PC-9 (cell line): ENCODE measurements around the gene KPNB1. TPM values are rescaled to one million over a fixed set of nuclear protein-coding genes. Genes with fewer than 3 reads are reported as not detected.

Experiments used
- BruUV-seq: library from RNA; stranded (reverse); fragments of 400-500 nt; replicated peaks from 2 replicates; lab custom pipeline; 2021; lab: Mats Ljungman, UMichigan
- CTCF ChIA-PET: fragments of 300-600 bp; sonication (Branson Sonifier 250); formaldehyde crosslinking; loops from one replicate; lab custom pipeline; 2022; ENCODE audit warnings: antibody characterized with exemption; lab: Charles Lee
- POLR2A ChIA-PET: fragments of 300-600 bp; sonication (Branson Sonifier 250); formaldehyde crosslinking; loops from one replicate; lab custom pipeline; 2022; ENCODE audit warnings: antibody characterized with exemption; ENCODE audit not compliant: unreplicated experiment; lab: Charles Lee
- DNase-seq, 2 experiments: peaks; one replicate each; pipeline versions ENCODE4 v3.0.0 to v3.0.0-alpha.2; 2015 to 2022; ENCODE audit warnings: mixed read lengths in 1 of 2
- H2AFZ ChIP-seq: fragments of 200-600 bp; sonication (generic); 2 replicates; pipeline ENCODE4 v1.8.1; 2017; ENCODE audit warnings: antibody characterized with exemption
- H3F3A ChIP-seq: fragments of 200-600 bp; sonication (generic); 2 replicates; pipeline ENCODE4 v1.8.1; 2017; ENCODE audit warnings: antibody characterized with exemption, mild to moderate bottlenecking, low read depth; ENCODE audit not compliant: insufficient read depth
- H3K27ac ChIP-seq: fragments of 200-600 bp; sonication (generic); 2 replicates; pipeline ENCODE4 v1.6.1; 2016; ENCODE audit warnings: mixed run types
- H3K27me3 ChIP-seq: fragments of 200-600 bp; sonication (generic); 2 replicates; pipeline ENCODE4 v1.6.1; 2016; ENCODE audit warnings: low read depth, mixed run types; ENCODE audit not compliant: insufficient read depth
- H3K36me3 ChIP-seq: fragments of 200-600 bp; sonication (generic); 2 replicates; pipeline ENCODE4 v1.6.1; 2016; ENCODE audit warnings: low read depth, mixed run types
- H3K4me1 ChIP-seq: fragments of 200-600 bp; sonication (generic); replicated peaks from 2 replicates; pipeline ENCODE4 v1.6.1; 2016; ENCODE audit warnings: mixed run types; ENCODE audit not compliant: insufficient read depth
- H3K4me2 ChIP-seq: fragments of 200-600 bp; sonication (generic); 2 replicates; pipeline ENCODE4 v1.6.1; 2017; ENCODE audit warnings: mixed run types
- H3K4me3 ChIP-seq: fragments of 200-600 bp; sonication (generic); 2 replicates; pipeline ENCODE4 v1.6.1; 2016; ENCODE audit warnings: mixed run types
- H3K79me2 ChIP-seq: fragments of 200-600 bp; sonication (generic); 2 replicates; pipeline ENCODE4 v1.6.1; 2017; ENCODE audit warnings: low read depth, mixed run types
- H3K9me2 ChIP-seq: fragments of 200-600 bp; sonication (generic); 2 replicates; pipeline ENCODE4 v1.8.1; 2017; ENCODE audit warnings: mild to moderate bottlenecking; ENCODE audit not compliant: insufficient read depth
- H3K9me3 ChIP-seq: fragments of 200-600 bp; sonication (generic); 2 replicates; pipeline ENCODE4 v1.8.1; 2016; ENCODE audit warnings: low read depth; ENCODE audit not compliant: insufficient read depth
- H4K20me1 ChIP-seq: fragments of 200-600 bp; sonication (generic); 2 replicates; pipeline ENCODE4 v1.8.1; 2017; ENCODE audit not compliant: insufficient read depth
- EZH2 ChIP-seq: fragments of 200-600 bp; sonication (generic); IDR thresholded peaks from 2 replicates; pipeline ENCODE4 v1.8.0; 2017; ENCODE audit warnings: antibody characterized with exemption, low read depth
- intact Hi-C: fragments of 100-400 bp; cut with micrococcal nuclease; formaldehyde crosslinking; loops from one replicate; pipeline ENCODE4 v1.10.0; 2022; ENCODE audit not compliant: unreplicated experiment
- total RNA-seq: library from RNA; stranded (reverse); gene quantifications from 2 replicates; pipeline ENCODE4 v1.2.3, GENCODE V29; 2021
- TF ChIP-seq, protein P1 (sequence below): fragments of 200-600 bp; sonication (generic); conservative IDR thresholded peaks from 2 replicates; pipeline ENCODE4 v1.6.1; 2017; ENCODE audit warnings: mixed run types, antibody characterized with exemption, mild to moderate bottlenecking, moderate library complexity

Gene KPNB1
- total RNA-seq, 1 experiment from 2014 or later, result 306 TPM

DNA sequence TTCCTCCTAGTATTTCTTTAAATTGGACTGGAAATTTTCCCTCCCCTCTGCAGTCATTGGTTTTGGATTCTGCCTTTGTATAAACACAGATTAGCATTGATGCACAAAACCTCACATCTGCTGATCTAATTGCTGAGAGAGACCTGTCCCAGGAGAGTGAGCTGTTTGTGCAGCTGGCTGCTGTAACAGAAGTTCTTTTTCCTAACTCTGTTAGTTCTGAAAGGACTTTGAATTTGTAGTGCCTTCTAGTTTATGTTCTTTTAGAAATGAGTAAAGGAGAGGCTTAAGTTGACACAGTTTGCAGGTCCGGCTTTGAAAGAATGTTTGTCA, 45.2 kb upstream of the KPNB1 start:
- intact Hi-C loops, result no loop called here
- H3K9me2 ChIP-seq, result no peaks in the 10 kb centered on the region
- ChIA-PET POLR2A (interaction anchor here (0.6 kb wide), 1 partner anchor 227 kb away, joined by 6 read pairs; the partner anchor contains the start of gene MRPL10), CTCF (no interaction called here)
- H2AFZ ChIP-seq, result no peak overlapping the region
- H3K4me3 ChIP-seq, result no peak overlapping the region
- DNase-seq, result no peak
- no peaks in the 10 kb centered on the region for H3K9me3 ChIP-seq
- peak overlapping the region; percentile 4; the same call in 1 of the 2 replicates for H3K27ac ChIP-seq
- no TSS peak for BruUV-seq
- no peaks in the 10 kb centered on the region for H3K27me3 ChIP-seq
- no peak overlapping the region for H3K4me2 ChIP-seq
- H3K36me3 ChIP-seq, result peaks cover 65% of the 10 kb centered on the region
- H3K79me2 ChIP-seq, result 0 out of 2 replicates have a peak, but pooled peaks cover 3% of the 10 kb centered on the region
- TF ChIP-seq EZH2, result no peak
- TF ChIP-seq, protein P1, sequence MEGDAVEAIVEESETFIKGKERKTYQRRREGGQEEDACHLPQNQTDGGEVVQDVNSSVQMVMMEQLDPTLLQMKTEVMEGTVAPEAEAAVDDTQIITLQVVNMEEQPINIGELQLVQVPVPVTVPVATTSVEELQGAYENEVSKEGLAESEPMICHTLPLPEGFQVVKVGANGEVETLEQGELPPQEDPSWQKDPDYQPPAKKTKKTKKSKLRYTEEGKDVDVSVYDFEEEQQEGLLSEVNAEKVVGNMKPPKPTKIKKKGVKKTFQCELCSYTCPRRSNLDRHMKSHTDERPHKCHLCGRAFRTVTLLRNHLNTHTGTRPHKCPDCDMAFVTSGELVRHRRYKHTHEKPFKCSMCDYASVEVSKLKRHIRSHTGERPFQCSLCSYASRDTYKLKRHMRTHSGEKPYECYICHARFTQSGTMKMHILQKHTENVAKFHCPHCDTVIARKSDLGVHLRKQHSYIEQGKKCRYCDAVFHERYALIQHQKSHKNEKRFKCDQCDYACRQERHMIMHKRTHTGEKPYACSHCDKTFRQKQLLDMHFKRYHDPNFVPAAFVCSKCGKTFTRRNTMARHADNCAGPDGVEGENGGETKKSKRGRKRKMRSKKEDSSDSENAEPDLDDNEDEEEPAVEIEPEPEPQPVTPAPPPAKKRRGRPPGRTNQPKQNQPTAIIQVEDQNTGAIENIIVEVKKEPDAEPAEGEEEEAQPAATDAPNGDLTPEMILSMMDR, result no peak
- H3F3A ChIP-seq, result peaks cover 78% of the 10 kb centered on the region
- peaks cover 11% of the 10 kb centered on the region; the same call in 1 of the 2 replicates for H4K20me1 ChIP-seq
- peaks cover 4% of the 10 kb centered on the region; the same call in 1 of the 2 replicates for H3K4me1 ChIP-seq

DNA sequence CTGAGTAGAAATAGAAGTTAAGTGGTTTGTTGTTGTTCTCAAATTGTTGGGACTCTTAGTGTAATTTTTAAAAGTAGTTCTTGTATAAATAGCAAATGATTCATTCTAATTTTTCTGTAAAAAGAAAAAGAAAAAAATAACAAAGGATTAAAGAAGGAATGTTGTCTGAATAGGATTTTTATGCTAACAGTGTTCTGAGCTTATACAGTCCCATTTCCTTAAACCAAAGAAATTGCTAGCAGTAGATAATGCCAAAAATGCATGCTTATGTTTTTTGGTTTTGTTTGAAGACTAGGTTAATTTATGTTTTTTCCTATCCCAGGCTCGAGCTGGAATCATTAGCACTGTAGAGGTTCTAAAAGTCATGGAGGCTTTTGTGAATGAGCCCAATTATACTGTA, 44.7 kb upstream of the KPNB1 start:
- H3K9me3 ChIP-seq, result no peaks in the 10 kb centered on the region
- peaks cover 63% of the 10 kb centered on the region for H3K36me3 ChIP-seq
- H4K20me1 ChIP-seq, result peaks cover 11% of the 10 kb centered on the region; the same call in 1 of the 2 replicates
- ChIA-PET POLR2A (no interaction called here), CTCF (no interaction called here)
- H3K27ac ChIP-seq, result peak overlapping the region; percentile 4; the same call in 1 of the 2 replicates
- peaks cover 8% of the 10 kb centered on the region; the same call in 1 of the 2 replicates for H3K4me1 ChIP-seq
- peaks cover 76% of the 10 kb centered on the region for H3F3A ChIP-seq
- no peak overlapping the region for H3K4me2 ChIP-seq
- 0 out of 2 replicates have a peak, but pooled peaks cover 6% of the 10 kb centered on the region for H3K79me2 ChIP-seq
- BruUV-seq, result no TSS peak
- TF ChIP-seq EZH2, result no peak
- H3K4me3 ChIP-seq, result no peak overlapping the region
- H2AFZ ChIP-seq, result no peak overlapping the region
- H3K9me2 ChIP-seq, result no peaks in the 10 kb centered on the region
- no peak for DNase-seq
- intact Hi-C loops, result no loop called here
- H3K27me3 ChIP-seq, result no peaks in the 10 kb centered on the region

DNA sequence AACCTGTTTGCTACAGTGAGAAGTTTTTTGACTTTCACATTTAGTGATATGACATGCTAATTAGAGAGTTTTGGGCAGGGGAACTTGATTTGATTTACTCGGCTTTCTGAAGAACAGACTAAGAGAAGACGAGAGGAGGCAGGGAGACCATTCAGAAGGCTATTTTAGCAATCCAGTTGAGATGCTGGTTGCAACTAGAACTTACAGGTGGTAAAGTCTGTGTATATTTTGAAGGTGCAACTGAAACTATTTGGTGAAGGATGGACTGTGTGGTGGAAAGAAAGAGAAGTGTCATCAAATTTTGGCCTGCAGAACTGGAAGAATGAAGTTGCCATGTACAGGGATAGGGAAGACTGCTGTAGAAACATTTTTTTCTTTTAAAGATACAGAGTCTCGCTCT, 42.2 kb upstream of the KPNB1 start:
- POLR2A ChIA-PET, result no interaction called here

More for the DNA sequence above, 42.2 kb upstream of the KPNB1 start:
- Histone ChIP-seq H3K9me3 (no peaks in the 10 kb centered on the region), H3K9me2 (no peaks in the 10 kb centered on the region), H3K36me3 (peaks cover 58% of the 10 kb centered on the region), H3K27me3 (no peaks in the 10 kb centered on the region), H2AFZ (no peak overlapping the region), H3K27ac (no peak overlapping the region), H3K4me3 (no peak overlapping the region), H4K20me1 (no peaks in the 10 kb centered on the region; the same call in 1 of the 2 replicates), H3K4me2 (no peak overlapping the region), H3K79me2 (0 out of 2 replicates have a peak, but pooled peaks cover 16% of the 10 kb centered on the region), H3F3A (peaks cover 84% of the 10 kb centered on the region), H3K4me1 (peaks cover 29% of the 10 kb centered on the region)
- DNase-seq, result no peak
- no TSS peak for BruUV-seq
- CTCF ChIA-PET, result no interaction called here
- TF ChIP-seq, protein P1, result no peak
- TF ChIP-seq EZH2, result no peak
- intact Hi-C loops, result no loop called here
